Glutamatergic neuron (in vitro differentiated cells): ENCODE results near the gene GP1BB. TPM values are rescaled to one million over a fixed set of nuclear protein-coding genes. Genes with fewer than 3 reads are reported as not detected.

Experiments used
- DNase-seq: peaks from one replicate; pipeline ENCODE4 v3.0.0; 2022
- H3K27ac Mint-ChIP-seq: one replicate; pipeline ENCODE4 v1.8.0; 2020; ENCODE audit warnings: mild to moderate bottlenecking, mixed read lengths, inconsistent platforms; ENCODE audit not compliant: unreplicated experiment
- H3K27me3 Mint-ChIP-seq: one replicate; pipeline ENCODE4 v1.8.0; 2020; ENCODE audit warnings: mild to moderate bottlenecking, moderate library complexity, mixed read lengths, inconsistent platforms; ENCODE audit not compliant: unreplicated experiment
- H3K36me3 Mint-ChIP-seq: one replicate; pipeline ENCODE4 v1.8.0; 2020; ENCODE audit warnings: mild to moderate bottlenecking, mixed read lengths, inconsistent platforms; ENCODE audit not compliant: unreplicated experiment
- H3K4me1 Mint-ChIP-seq: one replicate; pipeline ENCODE4 v1.8.0; 2020; ENCODE audit warnings: mild to moderate bottlenecking, low read depth, mixed read lengths, inconsistent platforms; ENCODE audit not compliant: unreplicated experiment
- H3K4me3 Mint-ChIP-seq: one replicate; pipeline ENCODE4 v1.8.0; 2020; ENCODE audit warnings: mild to moderate bottlenecking, mixed read lengths, inconsistent platforms; ENCODE audit not compliant: unreplicated experiment
- H3K9me3 Mint-ChIP-seq: one replicate; pipeline ENCODE4 v1.8.0; 2020; ENCODE audit warnings: mild to moderate bottlenecking, moderate library complexity, mixed read lengths, inconsistent platforms; ENCODE audit not compliant: unreplicated experiment
- total RNA-seq: library from RNA; stranded (reverse); fragmentation: NEBNext Ultra II Directional; extraction: Animal tissue kit (Norgen Biotek cat#: 25700); gene quantifications from one replicate; pipeline ENCODE4 v1.2.1, GENCODE V29; 2021; ENCODE audit not compliant: unreplicated experiment
- TF ChIP-seq, protein P1 (sequence below): fragments of 200-600 bp; sonication (generic); IDR thresholded peaks from one replicate; pipeline ENCODE4 v1.5.0; 2021; ENCODE audit not compliant: partially characterized antibody, unreplicated experiment

Gene GP1BB
- total RNA-seq, 1 donor from 2014 or later = 8.3 TPM

DNA sequence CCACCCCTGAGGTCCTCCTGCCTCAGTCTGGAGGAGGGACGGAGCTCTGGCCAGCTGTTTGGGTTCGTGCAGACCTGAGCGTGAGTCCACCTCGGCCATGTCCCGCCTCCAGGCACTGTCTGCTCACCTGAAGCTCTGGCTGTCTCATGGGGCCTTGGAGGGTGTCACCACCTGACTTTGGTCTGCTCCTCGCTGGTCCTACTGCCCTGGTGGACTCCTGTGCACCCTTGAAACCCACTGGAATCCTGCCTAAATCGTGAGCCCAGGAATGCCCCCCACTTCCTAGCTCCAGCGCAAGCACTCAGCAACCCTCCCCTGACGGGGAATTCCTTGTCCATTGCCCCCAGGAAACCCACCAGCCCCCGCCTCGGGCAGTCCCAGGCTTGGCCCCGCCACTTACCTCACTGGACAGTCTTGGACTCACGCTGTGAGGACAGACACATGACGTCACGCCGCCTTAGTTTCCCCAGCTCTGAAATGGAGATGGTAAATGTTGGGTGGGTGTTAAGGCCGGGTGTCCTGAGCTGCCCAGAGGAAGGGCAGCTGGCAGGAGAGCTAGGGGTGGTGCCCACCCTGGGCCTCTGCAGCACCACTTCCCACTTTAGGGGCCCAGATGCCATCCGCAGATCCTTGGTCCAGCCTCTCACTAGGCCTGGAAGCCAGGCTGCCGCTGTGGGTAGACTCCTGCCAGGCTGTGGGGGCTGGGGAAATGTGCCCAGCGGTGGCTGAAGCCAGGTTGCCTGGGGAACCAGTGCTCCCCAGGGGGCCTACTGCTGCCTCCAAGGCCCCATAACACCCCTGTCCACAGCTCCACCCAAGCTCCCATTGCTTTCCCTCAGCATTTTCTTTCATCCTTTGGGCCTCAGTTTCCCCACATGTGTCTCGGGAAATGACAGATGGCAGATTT, 19.1 kb downstream of the GP1BB start:
- no peak overlapping the region for H3K4me3 Mint-ChIP-seq
- no peak for DNase-seq
- H3K9me3 Mint-ChIP-seq = no peaks in the 10 kb centered on the region
- no peaks in the 10 kb centered on the region for H3K4me1 Mint-ChIP-seq
- no peaks in the 10 kb centered on the region for H3K27me3 Mint-ChIP-seq
- H3K36me3 Mint-ChIP-seq = no peaks in the 10 kb centered on the region
- H3K27ac Mint-ChIP-seq = no peak overlapping the region
- TF ChIP-seq, protein P1, sequence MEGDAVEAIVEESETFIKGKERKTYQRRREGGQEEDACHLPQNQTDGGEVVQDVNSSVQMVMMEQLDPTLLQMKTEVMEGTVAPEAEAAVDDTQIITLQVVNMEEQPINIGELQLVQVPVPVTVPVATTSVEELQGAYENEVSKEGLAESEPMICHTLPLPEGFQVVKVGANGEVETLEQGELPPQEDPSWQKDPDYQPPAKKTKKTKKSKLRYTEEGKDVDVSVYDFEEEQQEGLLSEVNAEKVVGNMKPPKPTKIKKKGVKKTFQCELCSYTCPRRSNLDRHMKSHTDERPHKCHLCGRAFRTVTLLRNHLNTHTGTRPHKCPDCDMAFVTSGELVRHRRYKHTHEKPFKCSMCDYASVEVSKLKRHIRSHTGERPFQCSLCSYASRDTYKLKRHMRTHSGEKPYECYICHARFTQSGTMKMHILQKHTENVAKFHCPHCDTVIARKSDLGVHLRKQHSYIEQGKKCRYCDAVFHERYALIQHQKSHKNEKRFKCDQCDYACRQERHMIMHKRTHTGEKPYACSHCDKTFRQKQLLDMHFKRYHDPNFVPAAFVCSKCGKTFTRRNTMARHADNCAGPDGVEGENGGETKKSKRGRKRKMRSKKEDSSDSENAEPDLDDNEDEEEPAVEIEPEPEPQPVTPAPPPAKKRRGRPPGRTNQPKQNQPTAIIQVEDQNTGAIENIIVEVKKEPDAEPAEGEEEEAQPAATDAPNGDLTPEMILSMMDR = no peak

DNA sequence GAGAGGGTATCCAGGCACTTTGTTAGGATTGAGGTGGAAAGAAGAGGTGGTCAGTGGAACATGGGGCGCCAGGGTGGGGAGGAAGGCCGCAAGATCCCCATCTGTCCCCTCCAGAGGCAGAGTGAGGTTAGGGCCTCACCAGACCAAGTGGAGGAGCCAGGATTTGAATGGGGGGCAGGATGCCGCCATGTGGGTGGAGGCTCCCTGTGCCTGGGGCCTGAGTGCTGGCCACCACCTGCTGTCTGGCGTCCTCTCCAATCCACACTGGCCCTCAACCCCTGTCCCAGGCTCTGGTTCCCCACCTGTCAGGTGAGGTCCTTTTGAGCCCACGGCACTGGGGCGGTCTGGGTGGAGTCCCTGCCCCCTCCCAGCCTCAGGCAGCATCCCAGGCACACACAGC, 19.7 kb downstream of the GP1BB start:
- no peaks in the 10 kb centered on the region for H3K36me3 Mint-ChIP-seq
- peaks cover 1% of the 10 kb centered on the region for H3K27me3 Mint-ChIP-seq
- H3K4me1 Mint-ChIP-seq = no peaks in the 10 kb centered on the region
- H3K9me3 Mint-ChIP-seq = no peaks in the 10 kb centered on the region
- H3K4me3 Mint-ChIP-seq = no peak overlapping the region
- no peak for DNase-seq
- TF ChIP-seq, protein P1 = no peak
- H3K27ac Mint-ChIP-seq = no peak overlapping the region

DNA sequence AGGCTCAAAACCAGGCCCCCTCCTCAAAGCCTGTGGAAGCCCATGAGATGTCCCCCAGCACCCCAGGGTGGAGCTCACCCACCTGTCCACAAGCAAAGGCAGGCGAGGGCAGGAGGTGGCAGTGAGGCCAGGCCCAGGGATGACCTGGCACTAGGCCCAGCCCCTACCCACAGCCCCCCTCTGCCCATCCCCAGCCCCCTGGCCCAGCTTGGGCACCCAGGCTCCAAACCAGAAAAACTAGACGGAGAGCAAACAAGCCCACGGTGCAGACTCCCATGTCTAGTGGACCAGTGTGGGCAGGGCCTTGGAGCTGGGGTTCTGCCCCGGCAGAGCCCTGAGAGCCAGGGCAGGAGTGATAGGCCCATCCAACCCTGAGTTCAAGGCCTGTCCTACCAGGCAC, 20.3 kb downstream of the GP1BB start:
- H3K9me3 Mint-ChIP-seq = no peaks in the 10 kb centered on the region
- H3K27ac Mint-ChIP-seq = no peak overlapping the region
- H3K4me3 Mint-ChIP-seq = no peak overlapping the region
- peaks cover 2% of the 10 kb centered on the region for H3K27me3 Mint-ChIP-seq
- DNase-seq = no peak
- TF ChIP-seq, protein P1 = no peak
- no peaks in the 10 kb centered on the region for H3K36me3 Mint-ChIP-seq
- H3K4me1 Mint-ChIP-seq = no peaks in the 10 kb centered on the region

DNA sequence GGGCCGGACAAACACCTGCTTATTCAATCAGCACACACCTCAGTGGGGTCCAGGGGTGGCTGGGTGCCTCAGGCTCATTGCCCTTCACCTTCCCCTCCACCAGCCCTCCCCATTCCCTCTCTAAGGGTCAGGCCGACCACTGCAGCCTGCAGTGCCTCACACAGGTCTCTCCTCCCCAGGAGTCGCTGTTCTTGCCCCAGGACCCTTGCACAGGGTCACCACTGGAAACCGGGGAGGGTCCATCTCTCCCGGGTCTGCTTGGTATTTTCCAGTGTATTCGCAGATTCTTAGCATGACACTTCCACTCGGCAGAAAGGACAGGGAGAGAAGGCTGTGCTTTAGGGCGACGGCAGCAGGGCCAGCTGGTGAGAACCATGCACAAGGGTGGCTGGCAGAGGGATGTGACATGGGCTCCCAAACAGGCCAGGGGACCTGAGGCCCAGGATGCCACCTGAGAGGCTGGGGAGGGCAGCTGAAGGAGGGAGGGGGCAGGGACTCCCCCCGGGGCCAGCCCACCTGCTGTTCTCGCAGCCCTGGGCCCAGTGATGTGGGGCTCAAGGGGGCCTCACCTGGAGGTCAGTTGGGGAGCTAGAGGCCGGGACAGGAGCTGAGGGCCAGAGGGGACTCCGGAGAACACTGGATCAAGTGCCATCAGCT, 21.1 kb downstream of the GP1BB start:
- TF ChIP-seq, protein P1 = no peak
- Mint-ChIP-seq H3K27me3 (peaks cover 2% of the 10 kb centered on the region), H3K27ac (no peak overlapping the region), H3K9me3 (no peaks in the 10 kb centered on the region), H3K36me3 (no peaks in the 10 kb centered on the region), H3K4me1 (no peaks in the 10 kb centered on the region), H3K4me3 (no peak overlapping the region)
- DNase-seq = no peak
